Psoas muscle (tissue), 8 donors: ENCODE data around the gene AATF. TPM values are rescaled to one million over a fixed set of nuclear protein-coding genes. Genes with fewer than 3 reads are reported as not detected.
A peak's percentile ranks its signal among the peaks of the same experiment; 100 is the strongest.

ENCODE experiments used
- ATAC-seq, 4 donors: fragments of 200-7000 bp; cut with Tn5 transposase; one replicate each; pipeline ENCODE4 v1.9.1; 2020; ENCODE audit warnings: moderate library complexity in 3 of 4, mild to moderate bottlenecking in 2 of 4
- DNase-seq, 2 donors: peaks; one replicate each; pipeline ENCODE4 v3.0.0-alpha.2; 2020
- H3K27ac ChIP-seq: fragments of 200-600 bp; one replicate; pipeline ENCODE4 v1.8.0; 2022
- H3K27me3 ChIP-seq, 3 donors: fragments of 200-600 bp in 1 of 3; one replicate each; pipeline versions ENCODE4 v1.6.1 to v1.8.0; 2013 to 2022; ENCODE audit warnings: low read length in 2 of 3, mild to moderate bottlenecking in 2 of 3, moderate library complexity in 1 of 3; ENCODE audit not compliant: insufficient read depth in 3 of 3
- H3K36me3 ChIP-seq, 2 donors: fragments of 200-600 bp in 1 of 2; one replicate each; pipeline versions ENCODE4 v1.6.1 to v1.8.0; 2013 to 2022; ENCODE audit warnings: low read depth in 1 of 2, mild to moderate bottlenecking in 1 of 2, moderate library complexity in 1 of 2; ENCODE audit not compliant: insufficient read depth in 1 of 2
- H3K4me1 ChIP-seq: fragments of 200-600 bp; one replicate; pipeline ENCODE4 v1.8.0; 2022
- H3K4me3 ChIP-seq: fragments of 200-600 bp; one replicate; pipeline ENCODE4 v1.8.0; 2022; ENCODE audit warnings: mild to moderate bottlenecking
- H3K9me3 ChIP-seq: fragments of 200-600 bp; one replicate; pipeline ENCODE4 v1.8.0; 2022
- CTCF ChIP-seq: fragments of 200-600 bp; IDR thresholded peaks from one replicate; pipeline ENCODE4 v1.8.0; 2022; ENCODE audit warnings: antibody characterized with exemption
- WGBS, 3 donors: extraction: QIAGEN DNeasy Blood & Tissue Kit; methylation state at CpG; one replicate each; pipeline versions ENCODE4 v1.1.6 to v1.1.7; 2013; 5-methylcytosine and 5-hydroxymethylcytosine counted together
- intact Hi-C, 2 donors: fragments of 100-400 bp; cut with DNase I; formaldehyde crosslinking; loops; one replicate each; pipeline versions ENCODE4 v1.11.0 to v1.14.2; 2022
- polyA plus RNA-seq, 3 donors: library from polyadenylated mRNA; stranded (reverse); fragments of 200-250 nt; gene quantifications; one replicate each; pipeline ENCODE4 v1.2.3, GENCODE V29; 2013
- total RNA-seq, 4 donors: library from RNA; stranded (reverse); fragmentation: NEBNext Ultra II Directional in 2 of 4; extraction: Animal tissue kit (Norgen Biotek cat#: 25700) in 2 of 4; gene quantifications; one replicate each; pipeline versions ENCODE4 v1.2.1 to v1.2.4, GENCODE V29; 2021 to 2023
- donor health status: healthy with polysubstance abuse.
- donor health status: DM: no; HTN: no; CAD: no; lungs with moderate emphysema.
- donor health status: Bipolar disorder and iron deficiency.
- donor health status: healthy.
- donor health status: DM: yes; HTN: yes; CAD: no.
- donor health status: DM: no; HTN: no; CAD: no.
- donor health status: DM: no; HTN: no; CAD: no.
- donor health status: DM: yes; HTN: yes; CAD: no.

Gene AATF
- total and polyA plus RNA-seq, 7 donors: 23.5 to 54.8 (median 40.6) TPM

- no peaks in the 10 kb centered on the region for H3K9me3 ChIP-seq
- TF ChIP-seq CTCF: no peak
- no peak for ATAC-seq
- H3K4me1 ChIP-seq: peaks cover 29% of the 10 kb centered on the region
- H3K4me3 ChIP-seq: peak overlapping the region; percentile 45
- WGBS, 3 donors: 3 to 4% (median 3%) methylated on average over 44 to 59 of the region's 59 CpGs
- no peak for DNase-seq
- intact Hi-C loops: loop anchor here in 1 of 2 donors (10.0 kb wide), 2 partner anchors 308 to 408 kb away; partner anchors contain the start of genes MYO19 and PIGW
- H3K36me3 ChIP-seq: no peaks in the 10 kb centered on the region
- H3K27me3 ChIP-seq: peaks cover 5 to 100% (median 70%) of the 10 kb centered on the region in 3 donors
- H3K27ac ChIP-seq: no peak overlapping the region
Measured at GRCh38 chr17:36942631-36943125, 6.1 kb upstream of the AATF start.

- intact Hi-C loops: loop anchor here in 1 of 2 donors (10.0 kb wide), 2 partner anchors 309 to 409 kb away; partner anchors contain the start of genes MYO19 and PIGW
- DNase-seq (no peak), ATAC-seq (no peak)
- H3K36me3 ChIP-seq: no peaks in the 10 kb centered on the region
- peaks cover 29% of the 10 kb centered on the region for H3K4me1 ChIP-seq
- WGBS, 3 donors: 10 to 13% (median 12%) methylated on average over 44 of the region's 44 CpGs
- no peak for TF ChIP-seq CTCF
- peaks cover 5 to 94% (median 62%) of the 10 kb centered on the region in 3 donors for H3K27me3 ChIP-seq
- no peak overlapping the region for H3K4me3 ChIP-seq
- no peak overlapping the region for H3K27ac ChIP-seq
- no peaks in the 10 kb centered on the region for H3K9me3 ChIP-seq
Measured at GRCh38 chr17:36943250-36944191, 5.2 kb upstream of the AATF start.

- no peaks in the 10 kb centered on the region for H3K36me3 ChIP-seq
- intact Hi-C loops: loop anchor here in 1 of 2 donors (10.0 kb wide), 2 partner anchors 310 to 410 kb away; partner anchors contain the start of genes MYO19 and PIGW
- peaks cover 5 to 84% (median 51%) of the 10 kb centered on the region in 3 donors for H3K27me3 ChIP-seq
- H3K9me3 ChIP-seq: no peaks in the 10 kb centered on the region
- H3K4me1 ChIP-seq: peaks cover 19% of the 10 kb centered on the region
- H3K4me3 ChIP-seq: no peak overlapping the region
- no peak overlapping the region for H3K27ac ChIP-seq
- no peak for TF ChIP-seq CTCF
- no peak for DNase-seq
- ATAC-seq: no peak
- WGBS, 3 donors: 0 to 7% (median 2%) methylated on average over 1 of the region's 1 CpG
Measured at GRCh38 chr17:36944553-36944952, 4.2 kb upstream of the AATF start.

- ATAC-seq: no peak
- 23 to 36% (median 35%) methylated on average over 1 of the region's 1 CpG for WGBS, 3 donors
- Histone ChIP-seq H3K36me3 (no peaks in the 10 kb centered on the region), H3K9me3 (no peaks in the 10 kb centered on the region), H3K27ac (no peak overlapping the region), H3K4me3 (no peak overlapping the region), H3K4me1 (peaks cover 24% of the 10 kb centered on the region), H3K27me3 (peaks cover 5 to 78% (median 48%) of the 10 kb centered on the region in 3 donors)
- DNase-seq: no peak
- TF ChIP-seq CTCF: no peak
- intact Hi-C loops: loop anchor here in 1 of 2 donors (10.0 kb wide), 2 partner anchors 310 to 410 kb away; partner anchors contain the start of genes MYO19 and PIGW
Measured at GRCh38 chr17:36945140-36945539, 3.6 kb upstream of the AATF start.
